HG02943 (cell line): ENCODE data around the gene ATXN7L1.
"Not testable (repeated sequence)": the region's sequence is repeated elsewhere in the genome, so short reads cannot be mapped to it uniquely, and the experiment has no call there.

ENCODE experiments used
- ATAC-seq: cut with Tn5 transposase; IDR thresholded peaks from one replicate; pipeline ENCODE4 v1.9.1; 2021; ENCODE audit warnings: mild to moderate bottlenecking, low read depth, moderate library complexity; ENCODE audit not compliant: unreplicated experiment

Gene ATXN7L1

GRCh38 chr7:105862770-105863169, 13.6 kb downstream of the ATXN7L1 start:
- no peak for ATAC-seq

- ATAC-seq: no peak
Measured at GRCh38 chr7:105862276-105862675, 14.1 kb downstream of the ATXN7L1 start.

- ATAC-seq: no peak
Measured at GRCh38 chr7:105861224-105861623, 15.2 kb downstream of the ATXN7L1 start.

- no peak for ATAC-seq
Measured at GRCh38 chr7:105860793-105861192, 15.6 kb downstream of the ATXN7L1 start.

- no peak for ATAC-seq
Measured at GRCh38 chr7:105857009-105857952, 19.1 kb downstream of the ATXN7L1 start.

- no peak for ATAC-seq
Measured at GRCh38 chr7:105854498-105854897, 21.9 kb downstream of the ATXN7L1 start.

GRCh38 chr7:105853931-105854419, 22.4 kb downstream of the ATXN7L1 start:
- ATAC-seq: no peak

- no peak for ATAC-seq
Measured at GRCh38 chr7:105851064-105851463, 25.3 kb downstream of the ATXN7L1 start.

GRCh38 chr7:105849122-105849855, 27.1 kb downstream of the ATXN7L1 start:
- ATAC-seq: no peak

- no peak for ATAC-seq
Measured at GRCh38 chr7:105846404-105846803, 30.0 kb downstream of the ATXN7L1 start.

GRCh38 chr7:105844681-105845080, 31.7 kb downstream of the ATXN7L1 start:
- not testable (repeated sequence) for ATAC-seq

- ATAC-seq: no peak
Measured at GRCh38 chr7:105841866-105842265, 34.5 kb downstream of the ATXN7L1 start.

- ATAC-seq: no peak
Measured at GRCh38 chr7:105840981-105841749, 35.2 kb downstream of the ATXN7L1 start.

GRCh38 chr7:105839266-105839665, 37.1 kb downstream of the ATXN7L1 start:
- ATAC-seq: no peak

GRCh38 chr7:105838627-105839231, 37.7 kb downstream of the ATXN7L1 start:
- ATAC-seq: no peak

GRCh38 chr7:105837765-105838626, 38.4 kb downstream of the ATXN7L1 start:
- no peak for ATAC-seq

GRCh38 chr7:105835441-105835840, 41.0 kb downstream of the ATXN7L1 start:
- ATAC-seq: no peak

- no peak for ATAC-seq
Measured at GRCh38 chr7:105831824-105832535, 44.4 kb downstream of the ATXN7L1 start.

GRCh38 chr7:105831302-105831620, 45.1 kb downstream of the ATXN7L1 start:
- no peak for ATAC-seq
